HG03469 (cell line): ENCODE measurements around the gene DKK3.
A peak's percentile ranks its signal among the peaks of the same experiment; 100 is the strongest.
"Not testable (repeated sequence)": the region's sequence is repeated elsewhere in the genome, so short reads cannot be mapped to it uniquely, and the experiment has no call there.

Experiments
- ATAC-seq: cut with Tn5 transposase; IDR thresholded peaks from one replicate; pipeline ENCODE4 v1.9.1; 2021; ENCODE audit warnings: mild to moderate bottlenecking, moderate library complexity, moderate number of reproducible peaks; ENCODE audit not compliant: unreplicated experiment

The DKK3 gene

DNA sequence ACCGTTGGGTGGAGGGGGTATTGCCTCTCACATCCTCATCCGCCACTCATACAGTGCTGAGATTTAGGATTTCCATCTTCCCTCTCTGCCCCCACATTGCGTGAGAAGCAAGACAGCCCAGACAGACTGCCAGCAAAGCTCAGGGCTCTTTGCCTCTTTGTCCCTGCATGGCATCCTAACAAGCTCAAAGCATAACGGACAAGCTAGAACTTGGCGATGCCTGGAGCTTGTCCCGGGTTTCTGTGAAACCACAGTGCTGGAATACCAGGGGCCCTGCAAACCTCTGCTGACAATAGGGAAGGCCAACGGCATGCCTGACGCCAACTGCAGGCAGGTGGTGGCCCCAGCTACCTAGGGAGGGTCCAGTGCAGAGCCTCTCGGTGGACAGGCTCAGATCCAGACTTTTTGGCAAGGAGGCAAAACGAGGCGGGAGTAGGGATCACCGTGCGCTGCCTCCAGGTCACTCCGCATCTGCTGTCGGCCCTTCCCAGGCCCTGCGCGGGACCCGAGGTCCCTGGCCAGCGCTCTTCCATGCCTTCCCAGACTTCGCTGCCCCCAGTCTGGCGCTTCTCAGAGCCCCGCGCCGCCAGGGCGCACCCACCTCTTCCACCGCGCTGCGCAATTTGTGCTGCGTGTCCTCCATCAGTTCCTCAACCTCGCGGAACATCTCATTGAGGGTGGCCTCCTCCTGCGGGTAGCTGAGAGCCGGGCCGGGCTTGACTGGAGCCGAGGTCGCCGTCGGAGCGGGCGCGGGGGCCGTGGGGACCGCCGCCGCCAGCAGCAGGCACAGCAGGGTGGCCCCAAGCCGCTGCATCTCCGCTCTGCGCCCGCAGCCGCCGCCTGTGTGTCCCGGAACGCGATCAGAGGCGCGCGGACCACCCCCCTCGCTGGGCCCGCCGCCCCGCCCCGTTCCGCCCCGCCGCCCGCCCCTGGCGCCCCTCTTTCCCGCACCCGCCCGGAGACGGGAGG, at the start of gene DKK3:
DKK3 (minus strand) TSS at position 858 of the 969 bp plus-strand sequence; CDS start at position 814, 44 bp downstream.
- ATAC-seq, result no peak

DNA sequence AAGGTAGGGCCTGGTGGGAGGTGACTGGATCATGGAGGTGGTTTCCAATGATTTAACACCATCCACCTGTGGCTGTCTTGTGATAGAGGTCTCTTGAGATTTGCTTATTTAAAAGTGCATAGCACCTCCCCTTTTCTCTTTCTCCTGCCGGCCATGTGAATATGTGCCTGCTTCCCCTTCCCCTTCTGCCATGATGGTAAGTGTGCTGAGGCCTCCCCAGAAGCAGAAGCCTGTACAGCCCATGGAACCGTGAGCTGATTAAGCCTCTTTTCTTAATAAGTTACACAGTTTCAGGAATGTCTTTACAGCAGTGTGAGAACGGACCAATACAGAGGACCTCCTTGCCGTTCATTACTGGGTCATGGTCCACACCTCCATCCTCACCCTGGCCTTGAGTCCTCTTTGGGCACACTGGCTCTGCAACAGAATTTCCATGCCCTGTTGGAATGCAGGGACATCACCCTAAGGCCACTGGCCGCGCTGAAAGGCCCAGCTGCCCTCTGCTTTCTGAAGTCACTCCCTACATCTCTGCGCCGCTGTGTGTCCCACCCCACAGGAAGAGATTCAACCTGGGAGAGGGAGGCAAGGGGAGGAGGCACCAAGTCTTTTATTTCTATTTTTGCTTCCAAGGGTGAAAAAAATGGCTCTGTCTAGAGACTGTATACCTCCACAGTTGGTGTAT, 49.0 kb upstream of the DKK3 start:
- ATAC-seq, result no peak

DNA sequence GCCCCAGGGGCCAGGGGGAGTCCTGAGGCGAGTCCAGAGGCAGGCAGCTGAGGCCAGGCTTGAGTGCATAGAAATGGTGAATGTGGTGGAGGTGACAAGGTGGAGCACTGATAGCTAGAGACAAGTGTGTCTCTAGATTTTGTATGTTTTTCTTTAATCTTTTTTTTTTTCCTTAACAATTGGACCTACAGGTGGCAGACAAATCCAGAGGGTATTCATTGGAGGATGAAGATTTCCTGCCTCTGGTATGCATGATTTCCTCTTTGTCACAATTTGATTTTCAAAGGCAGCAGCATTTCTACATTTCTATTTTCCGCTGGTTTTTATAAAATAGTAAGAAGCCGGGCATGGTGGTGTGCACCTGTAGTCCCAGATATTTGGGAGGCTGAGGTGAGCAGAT, 47.7 kb upstream of the DKK3 start:
- ATAC-seq, result no peak

DNA sequence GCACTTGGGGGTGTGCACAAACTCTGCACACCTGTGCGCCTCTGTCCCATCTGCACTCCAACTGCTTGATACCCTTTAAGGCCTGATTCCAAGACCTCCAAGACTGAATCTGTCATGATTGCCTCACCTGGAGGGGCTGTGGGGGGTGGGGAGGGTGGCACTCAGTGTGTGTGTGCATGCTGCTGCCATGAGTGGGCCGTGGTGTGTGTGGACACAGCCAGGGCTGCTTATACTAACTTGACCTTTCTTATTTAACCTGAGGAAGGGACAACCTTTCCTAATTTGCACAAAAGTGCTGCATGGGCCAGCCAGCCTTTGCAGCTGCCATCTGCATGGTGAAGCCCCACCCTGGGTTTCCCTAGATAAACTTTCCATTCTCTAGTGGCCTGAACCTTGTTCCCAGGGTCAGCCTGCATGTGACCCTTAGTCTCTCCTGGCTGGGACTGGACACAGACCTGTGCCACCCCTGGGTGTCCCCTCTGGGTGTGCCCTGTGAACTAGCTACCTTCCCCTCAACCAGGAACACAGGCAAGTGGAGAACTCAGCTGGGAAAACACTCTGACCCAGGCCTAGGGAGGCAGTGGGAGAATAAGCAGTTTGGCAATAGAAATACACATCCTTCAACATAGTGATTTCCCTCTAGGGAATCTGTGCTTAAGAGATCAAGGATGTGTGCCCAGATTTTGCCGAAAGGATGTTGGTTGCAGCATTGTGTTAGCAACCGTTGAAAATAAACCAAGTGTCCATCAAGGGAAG, 45.4 kb upstream of the DKK3 start:
- ATAC-seq, result no peak

DNA sequence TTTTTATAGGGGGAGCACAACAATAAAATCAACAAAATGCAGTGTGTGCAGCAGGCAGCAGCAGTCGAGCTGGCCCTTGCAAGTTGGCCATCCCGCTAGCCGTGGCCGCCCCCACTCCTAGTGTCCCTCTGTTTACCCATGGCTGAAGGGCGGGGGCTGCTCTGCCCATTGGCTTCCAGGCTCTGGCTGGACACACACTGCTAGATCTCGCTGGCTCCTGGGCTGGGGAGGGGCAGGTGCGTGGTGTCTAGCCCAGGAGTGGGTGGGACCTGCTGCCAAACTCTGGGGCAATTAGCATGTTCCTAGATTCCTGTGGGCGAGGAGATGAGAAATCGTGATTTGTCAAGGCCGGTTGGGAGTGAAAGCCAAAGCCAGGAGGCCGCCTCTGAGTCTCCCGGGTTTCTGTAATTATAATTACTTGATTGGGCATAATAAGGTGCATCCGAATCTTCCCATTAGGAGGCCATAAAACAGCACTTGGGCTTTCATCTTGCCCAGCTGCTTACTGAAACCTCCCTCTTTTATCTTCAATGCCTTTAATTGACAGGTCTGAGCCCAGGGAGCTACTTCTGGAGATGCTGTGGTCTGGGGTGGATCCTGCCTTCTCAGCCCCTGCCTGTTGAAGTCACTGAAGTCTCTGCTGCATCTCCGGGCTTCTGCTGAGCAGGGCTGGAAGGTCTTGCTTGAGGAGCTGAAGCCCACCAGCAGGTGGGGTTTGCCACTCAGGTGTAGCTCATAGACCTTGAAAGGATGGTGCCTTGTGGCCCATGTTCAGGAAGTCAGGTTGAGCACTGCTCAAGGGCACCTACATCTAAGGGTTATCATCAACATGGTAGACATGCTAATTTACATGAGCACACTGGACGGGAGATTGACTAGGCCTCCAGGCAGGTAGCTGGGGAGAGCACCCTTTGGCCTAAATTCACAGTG, 44.5 kb upstream of the DKK3 start:
- no peak for ATAC-seq

DNA sequence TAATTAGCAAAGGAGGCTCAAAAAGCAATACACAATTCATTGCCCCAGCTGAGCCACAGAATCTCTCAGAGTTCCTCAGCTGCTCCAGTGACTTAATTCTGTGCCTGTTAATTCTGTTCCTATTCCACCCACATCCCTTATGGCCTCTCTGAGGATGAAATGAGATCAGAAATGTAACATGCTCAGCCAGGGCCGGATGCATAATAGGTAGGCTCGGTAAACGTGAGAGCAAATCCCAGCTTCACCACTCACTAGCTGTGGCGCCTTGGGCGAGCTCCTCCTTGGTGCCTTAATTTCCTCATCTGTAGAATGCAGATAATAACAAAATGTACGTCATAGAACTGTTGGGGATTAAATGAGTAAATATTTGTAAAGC, 42.8 kb upstream of the DKK3 start:
- ATAC-seq, result no peak

DNA sequence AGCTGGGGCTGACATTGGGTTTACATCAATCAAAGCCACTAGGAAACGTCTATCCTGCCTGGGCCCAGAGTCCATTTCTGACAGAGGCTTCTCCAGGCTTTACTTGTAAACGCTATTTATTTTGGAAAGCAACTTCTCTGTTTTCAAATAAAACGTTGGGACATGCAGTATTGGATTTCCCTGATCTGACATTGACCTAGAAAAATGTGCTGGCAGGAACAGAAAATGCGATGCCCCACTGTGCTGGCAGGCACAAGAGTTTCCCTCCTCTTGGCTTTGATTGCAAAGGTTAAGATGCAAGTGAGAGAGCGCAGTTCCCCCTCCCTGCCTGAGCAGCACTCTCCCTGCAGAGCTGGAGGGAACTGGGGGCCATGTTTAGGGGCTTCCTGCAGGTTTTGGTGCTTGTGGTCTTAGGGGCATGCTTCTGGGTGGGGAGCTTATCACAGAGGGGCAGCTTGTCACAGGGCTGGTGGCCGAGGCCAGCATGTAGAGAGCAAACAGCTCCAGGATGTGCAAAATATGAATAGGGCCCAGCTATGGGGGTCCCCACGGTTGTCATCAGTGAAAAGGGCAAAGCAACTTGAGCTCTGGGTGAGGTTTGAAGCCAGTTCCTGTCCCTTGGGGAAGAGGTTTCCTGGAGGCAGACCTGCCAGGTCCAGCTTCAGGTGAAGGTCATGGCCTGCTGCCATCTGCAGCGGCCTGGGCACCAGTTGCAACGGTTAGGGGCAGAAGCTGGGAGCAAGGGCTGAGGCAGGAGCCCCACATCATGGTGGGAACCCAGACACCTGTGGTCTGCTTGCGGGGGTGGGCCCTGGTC, 42.3 kb upstream of the DKK3 start:
- ATAC-seq, result no peak

DNA sequence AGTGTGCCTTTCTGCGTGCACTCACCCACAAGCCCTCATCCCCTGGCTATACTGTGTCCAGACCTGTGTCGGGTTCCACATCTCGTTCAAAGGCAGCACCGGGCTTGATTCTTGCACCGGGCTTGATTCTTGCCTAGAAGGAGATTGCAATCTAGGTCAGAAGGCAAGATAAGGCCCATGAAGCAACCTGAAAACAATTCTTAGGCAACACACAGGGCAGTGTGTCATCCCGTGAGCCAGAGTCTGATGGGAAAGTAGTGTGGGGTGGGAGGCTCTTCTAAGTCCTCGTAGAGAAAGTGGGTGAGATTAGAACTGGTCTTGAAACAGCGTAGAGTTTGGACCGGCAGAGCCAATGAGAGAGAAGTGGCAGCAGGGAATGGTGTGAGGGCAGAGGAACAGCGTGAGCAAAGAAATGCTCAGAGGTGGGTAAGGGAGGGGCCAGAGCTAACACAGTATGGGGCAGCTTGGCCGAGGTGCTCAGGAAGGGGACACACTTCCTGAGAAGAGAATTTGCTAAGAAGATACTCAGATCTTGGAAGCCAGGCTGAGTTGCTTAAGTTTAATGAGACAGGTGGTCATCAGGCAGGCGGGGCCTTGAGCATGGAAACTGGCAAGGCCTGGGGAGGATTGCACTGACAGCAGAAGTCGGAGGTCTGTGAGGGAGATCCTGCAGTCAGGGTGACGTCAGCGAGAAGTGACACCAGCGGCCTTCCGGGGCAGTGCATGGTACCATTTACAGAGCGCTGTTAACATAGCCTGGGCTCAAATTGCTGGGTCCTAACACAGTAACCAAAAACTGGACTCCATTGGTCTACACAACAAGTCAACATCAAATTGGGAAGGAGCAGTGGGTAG, 40.7 kb upstream of the DKK3 start:
- no peak for ATAC-seq

DNA sequence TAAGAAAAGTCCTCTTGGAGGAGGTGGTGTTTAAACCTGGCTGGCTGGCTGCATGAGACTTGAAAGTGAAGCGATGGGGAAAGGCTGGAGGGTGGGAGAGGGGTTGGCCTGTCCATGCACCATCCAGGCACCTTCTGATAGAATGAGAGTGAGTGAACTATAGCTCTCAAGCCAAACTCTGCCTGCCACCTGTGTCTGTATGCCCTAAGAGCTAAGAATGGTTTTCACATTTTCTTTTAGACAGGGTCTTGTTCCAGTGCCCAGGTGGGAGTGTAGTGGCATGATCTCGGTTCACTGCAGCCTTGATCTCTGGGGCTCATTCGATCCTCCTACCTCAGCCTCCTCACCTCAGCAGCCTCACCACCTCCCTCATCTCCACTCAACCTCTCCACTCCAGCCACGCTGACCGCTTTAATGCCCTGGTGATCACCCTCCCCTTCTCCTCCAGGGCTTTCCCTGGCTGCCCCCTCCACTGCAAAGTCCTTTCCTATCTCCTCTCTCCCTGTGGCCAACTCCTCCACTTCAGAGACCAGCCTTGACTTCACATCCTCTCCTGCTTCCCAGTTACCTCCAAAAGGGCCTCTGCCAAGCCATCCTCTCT, 38.3 kb upstream of the DKK3 start:
- no peak for ATAC-seq

DNA sequence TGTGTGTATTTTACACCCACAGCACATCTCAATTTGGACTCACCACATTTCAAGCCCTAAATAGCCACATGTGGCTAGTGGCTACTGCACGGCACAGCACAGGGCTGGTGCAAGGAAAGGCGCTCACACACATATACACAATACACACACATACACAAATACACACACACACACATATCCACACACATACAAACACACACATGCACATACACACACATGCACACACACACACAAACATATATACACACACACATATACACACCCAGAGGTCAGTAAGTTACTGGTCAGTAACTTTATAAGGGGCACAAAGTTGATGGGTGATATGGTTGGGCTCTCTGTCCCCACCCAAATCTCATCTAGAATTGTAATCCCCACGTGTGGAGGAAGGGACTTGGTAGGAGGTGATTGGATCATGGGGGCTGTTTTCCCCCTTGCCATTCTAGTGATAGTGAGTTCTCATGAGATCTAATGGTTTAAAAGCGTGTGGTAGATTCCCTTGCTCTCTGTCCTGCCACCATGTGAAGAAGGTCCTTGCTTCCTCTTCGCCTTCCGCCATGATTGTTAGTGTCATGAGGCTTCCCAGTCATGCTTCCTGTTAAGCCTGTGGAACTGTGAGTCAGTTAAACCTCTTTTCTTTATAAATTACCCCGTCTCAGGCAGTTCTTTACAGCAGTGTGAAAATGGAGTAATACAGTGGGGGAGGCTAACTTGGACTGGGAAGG, 37.6 kb upstream of the DKK3 start:
- no peak for ATAC-seq

DNA sequence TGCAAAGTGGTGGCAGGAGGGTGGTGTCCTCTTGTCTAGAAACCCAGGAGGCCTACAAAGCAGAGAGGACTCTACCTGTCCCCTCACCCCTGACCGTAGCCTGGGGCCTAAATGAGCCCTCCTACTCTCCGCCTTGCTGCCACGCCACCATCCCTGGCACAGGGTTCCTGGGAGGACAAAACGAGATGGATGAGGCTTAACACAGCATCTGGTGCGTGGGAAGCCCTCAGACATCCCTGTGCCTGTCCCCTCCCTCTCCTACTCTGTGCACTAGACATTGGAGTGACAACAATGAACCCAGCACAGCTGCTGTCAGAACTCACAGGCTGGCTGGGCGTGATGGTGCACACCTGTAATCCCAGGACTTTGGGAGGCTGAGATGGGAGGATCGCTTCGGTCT, 36.4 kb upstream of the DKK3 start:
- no peak for ATAC-seq

DNA sequence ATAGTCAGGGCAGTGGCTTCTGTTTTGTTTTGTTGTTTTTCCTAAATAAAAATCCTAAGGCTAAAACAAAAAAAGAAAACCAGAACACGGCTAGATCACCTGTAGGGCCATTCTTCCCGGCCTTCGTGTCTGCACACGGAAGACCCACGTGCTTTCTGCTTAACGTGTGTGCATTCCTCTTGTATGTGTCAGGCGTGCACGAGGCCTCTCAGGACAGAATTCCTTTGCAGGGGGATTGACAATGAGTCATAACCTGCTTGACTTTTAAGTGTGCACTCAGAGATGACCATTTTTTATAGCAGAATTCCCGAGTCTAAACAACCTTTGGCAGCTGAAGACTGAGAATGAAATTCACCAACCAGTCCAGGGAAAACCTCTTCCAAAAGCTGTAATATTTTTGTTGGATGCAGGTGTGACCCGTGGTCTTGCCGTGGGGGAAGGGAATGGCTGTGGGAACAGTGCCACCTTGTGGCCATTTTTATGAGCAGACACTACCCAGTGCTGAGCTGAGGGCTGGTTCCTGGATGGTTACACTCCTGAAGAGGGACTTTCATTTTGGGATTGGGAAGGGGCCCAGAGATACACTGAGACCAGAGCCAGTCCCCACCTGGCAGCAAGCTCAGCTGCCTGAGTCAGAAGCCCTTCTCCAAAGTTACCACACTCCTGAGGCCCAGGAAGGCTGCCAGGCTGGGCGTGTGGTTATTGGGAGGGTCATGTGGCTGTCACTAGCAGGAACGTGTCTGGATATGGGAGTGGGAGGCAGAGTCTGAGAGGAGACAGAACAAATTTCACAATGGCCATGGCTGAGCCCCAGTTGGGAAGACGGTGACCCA, 35.7 kb upstream of the DKK3 start:
- ATAC-seq, result peak; percentile 66

DNA sequence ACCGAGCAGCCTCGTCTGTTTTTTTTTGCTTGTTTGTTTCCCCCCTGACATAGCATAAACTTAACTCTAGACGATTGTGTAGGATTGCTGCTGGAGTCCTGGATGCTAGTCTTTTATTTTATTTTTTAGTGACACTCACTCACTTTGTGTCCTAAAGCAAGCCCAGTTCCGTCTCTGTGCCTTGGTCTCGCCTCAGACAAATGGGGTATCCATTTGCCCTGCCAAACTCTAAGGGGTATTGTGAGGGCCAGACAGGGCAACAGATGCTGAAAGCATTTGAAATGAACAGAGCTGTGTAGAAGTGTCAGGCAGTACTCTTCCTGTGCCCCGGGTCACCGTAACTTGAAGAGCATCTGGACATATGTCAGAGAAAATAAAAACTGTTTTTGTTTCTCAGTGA, 34.8 kb upstream of the DKK3 start:
- ATAC-seq, result no peak

DNA sequence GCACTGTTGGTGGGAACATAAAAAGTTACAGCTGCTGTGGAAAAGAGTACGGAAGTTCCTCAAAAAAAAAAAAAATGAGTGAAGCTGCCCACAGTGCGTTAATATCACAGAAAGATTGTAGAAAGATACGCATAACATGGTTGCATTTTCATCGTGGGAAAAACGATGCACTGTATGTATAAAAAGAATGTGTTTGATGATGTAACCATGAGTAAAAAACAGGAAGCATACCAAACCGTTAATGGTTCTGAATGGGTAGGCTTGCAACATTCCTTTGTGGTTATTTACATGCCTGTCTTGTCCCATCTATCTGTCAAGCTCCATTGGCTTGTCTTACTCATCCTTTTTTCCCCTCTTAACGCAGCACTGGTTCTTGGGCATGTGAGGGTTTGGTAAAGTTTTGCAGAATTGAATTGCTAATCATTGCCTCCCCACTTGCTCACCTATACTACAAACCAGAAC, 33.8 kb upstream of the DKK3 start:
- ATAC-seq, result no peak

DNA sequence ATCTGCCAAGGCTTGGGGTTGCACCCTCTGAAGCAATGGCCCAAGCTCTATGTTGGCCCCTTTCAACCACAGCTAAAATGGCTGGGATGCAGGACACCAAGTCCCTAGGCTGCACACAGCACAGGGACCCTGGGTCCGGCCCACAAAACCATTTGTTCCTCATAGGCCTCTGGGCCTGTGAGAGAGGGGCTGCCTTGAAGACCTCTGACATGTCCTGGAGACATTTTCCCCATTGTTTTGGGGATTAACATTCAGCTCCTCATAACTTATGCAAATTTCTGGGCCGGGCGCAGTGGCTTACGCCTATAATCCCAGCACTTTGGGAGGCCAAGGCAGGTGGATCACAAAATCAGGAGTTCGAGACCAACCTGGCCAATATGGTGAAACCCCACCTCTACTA, 32.3 kb upstream of the DKK3 start:
- not testable (repeated sequence) for ATAC-seq

DNA sequence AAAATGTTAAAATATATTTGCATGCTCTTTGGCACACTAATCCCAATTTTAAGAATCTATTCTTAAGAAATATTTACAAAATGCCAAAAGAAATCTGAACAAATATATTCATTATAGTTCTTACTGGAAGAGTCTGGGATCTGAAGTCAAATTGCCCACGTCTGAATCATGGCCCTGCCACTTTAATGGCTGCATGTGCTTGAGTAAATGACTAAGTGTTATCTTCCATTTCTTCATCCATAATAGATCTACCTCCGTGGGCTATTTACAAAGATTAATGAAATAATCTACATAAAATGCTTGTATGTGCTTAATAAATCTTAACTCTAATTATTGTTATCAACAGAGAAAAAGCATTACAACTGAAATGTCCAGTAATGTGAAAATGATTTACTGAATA, 24.5 kb upstream of the DKK3 start:
- ATAC-seq, result no peak
